GM18951 (cell line): ENCODE results near the gene ADAMTS18.

Experiments
- POLR2A ChIP-seq: IDR thresholded peaks from 4 replicates; pipeline ENCODE4 v1.6.1; 2011; ENCODE audit warnings: mild to moderate bottlenecking; ENCODE audit not compliant: insufficient read length, insufficient read depth; ENCODE audit errors: extremely low read depth
- in situ Hi-C: fragments of 300-500 bp; cut with MboI; formaldehyde crosslinking; loops from one replicate; pipeline ENCODE4 v1.12.0; 2022; ENCODE audit warnings: low sequenced_read_pairs, mixed read lengths, inconsistent platforms; ENCODE audit not compliant: unreplicated experiment

The ADAMTS18 gene

DNA sequence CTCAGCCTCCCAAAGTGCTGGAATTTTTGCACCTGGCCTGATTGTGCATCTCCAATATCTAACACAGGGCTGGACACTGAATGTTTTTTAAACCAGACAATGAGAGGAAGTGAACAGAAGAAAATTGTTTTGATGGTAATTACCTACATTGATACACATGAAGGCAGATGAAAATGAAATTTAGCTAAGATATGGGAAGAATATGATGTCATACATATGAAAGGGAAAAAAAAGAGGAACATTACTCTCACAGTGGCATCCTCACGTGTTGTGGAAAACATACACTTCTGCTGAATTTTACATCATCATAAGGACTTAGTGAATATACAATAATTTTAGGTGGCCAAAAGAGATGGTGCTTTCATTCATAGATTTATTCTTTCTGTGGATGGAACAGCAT is 124.0 kb downstream of the ADAMTS18 start:
- in situ Hi-C loops, result no loop called here
- no peak for TF ChIP-seq POLR2A

- in situ Hi-C loops, result no loop called here
- no peak for TF ChIP-seq POLR2A
Observed at GRCh38 chr16:77308163-77308561, 126.7 kb downstream of the ADAMTS18 start.

GRCh38 chr16:77307426-77308162 is 127.2 kb downstream of the ADAMTS18 start:
- no peak for TF ChIP-seq POLR2A
- in situ Hi-C loops, result no loop called here

DNA sequence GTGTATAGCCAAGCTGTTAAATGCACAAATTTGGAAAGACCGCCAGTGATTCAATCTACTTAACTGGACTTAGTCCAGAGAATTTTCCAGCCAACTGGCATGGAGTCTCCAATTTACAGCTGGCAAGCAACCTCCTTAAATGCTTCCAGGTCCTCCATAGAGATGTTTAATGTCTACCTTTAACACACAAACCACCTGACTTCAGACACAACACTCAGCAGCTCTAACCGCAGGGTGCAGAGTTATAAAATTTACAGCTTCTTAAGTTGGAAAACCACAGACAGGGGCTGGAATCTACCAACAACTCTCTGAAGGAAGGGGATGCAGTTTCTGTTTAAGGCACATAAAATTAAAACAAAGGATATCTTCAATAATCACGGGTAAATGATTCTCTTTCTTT is 128.8 kb downstream of the ADAMTS18 start:
- TF ChIP-seq POLR2A, result no peak
- in situ Hi-C loops, result no loop called here

- no peak for TF ChIP-seq POLR2A
- in situ Hi-C loops, result no loop called here
Observed at GRCh38 chr16:77304877-77305276, 130.0 kb downstream of the ADAMTS18 start.

- in situ Hi-C loops, result no loop called here
- no peak for TF ChIP-seq POLR2A
Observed at GRCh38 chr16:77304134-77304533, 130.7 kb downstream of the ADAMTS18 start.

- in situ Hi-C loops, result no loop called here
- TF ChIP-seq POLR2A, result no peak
Observed at GRCh38 chr16:77302674-77303073, 132.2 kb downstream of the ADAMTS18 start.

DNA sequence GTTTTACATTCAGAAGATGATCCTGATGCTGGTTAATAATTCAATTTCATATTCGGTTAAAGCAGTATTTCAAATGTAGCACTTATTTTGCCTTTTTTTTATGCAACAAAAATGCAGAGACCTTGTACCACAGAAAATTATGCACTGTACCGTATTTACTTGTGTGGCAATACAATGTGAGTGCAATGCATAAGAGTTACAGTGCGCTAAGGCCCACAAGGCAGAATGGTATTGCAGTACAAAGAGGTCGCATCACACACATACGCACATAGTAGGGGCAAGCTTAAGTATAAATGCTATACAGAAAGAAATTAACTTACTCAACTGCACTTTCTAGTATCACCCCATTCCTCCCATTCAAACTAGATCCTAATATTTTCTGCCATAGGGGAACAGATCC is 132.6 kb downstream of the ADAMTS18 start:
- no peak for TF ChIP-seq POLR2A
- in situ Hi-C loops, result no loop called here

- in situ Hi-C loops, result no loop called here
- no peak for TF ChIP-seq POLR2A
Observed at GRCh38 chr16:77300256-77300655, 134.6 kb downstream of the ADAMTS18 start.

GRCh38 chr16:77299395-77299794 is 135.4 kb downstream of the ADAMTS18 start:
- TF ChIP-seq POLR2A, result no peak
- in situ Hi-C loops, result no loop called here

GRCh38 chr16:77298418-77299360 is 136.1 kb downstream of the ADAMTS18 start:
- no peak for TF ChIP-seq POLR2A
- in situ Hi-C loops, result no loop called here

DNA sequence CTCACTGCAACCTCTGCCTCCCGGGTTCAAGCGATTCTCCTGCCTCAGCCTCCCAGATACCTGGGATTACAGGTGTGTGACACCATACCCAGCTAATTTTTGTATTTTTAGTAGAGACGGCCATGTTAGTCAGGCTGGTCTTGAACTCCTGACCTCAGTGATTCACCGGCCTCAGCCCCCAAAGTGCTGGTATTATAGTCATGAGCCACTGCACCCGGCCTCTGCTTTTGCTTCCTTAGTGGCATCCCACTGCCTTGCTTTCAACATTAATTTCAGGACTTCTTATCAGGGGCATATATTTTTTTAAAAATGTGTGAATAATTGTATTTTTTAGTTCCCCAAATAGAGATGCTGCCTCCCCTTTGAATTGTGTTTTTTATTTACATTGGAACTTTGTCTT is 136.8 kb downstream of the ADAMTS18 start:
- no peak for TF ChIP-seq POLR2A
- in situ Hi-C loops, result no loop called here

- in situ Hi-C loops, result no loop called here
Observed at GRCh38 chr16:77295896-77296295, 138.9 kb downstream of the ADAMTS18 start.

More at GRCh38 chr16:77295896-77296295, 138.9 kb downstream of the ADAMTS18 start:
- TF ChIP-seq POLR2A, result no peak
